Brain microvascular endothelial cell (primary cell): ENCODE measurements around the gene KCNB1.

Source experiments
- DNase-seq: peaks from one replicate; pipeline ENCODE4 v3.0.0-alpha.2; 2020
- H3K27ac ChIP-seq: fragments of 250-450 bp; sonication (Bioruptor Pico); 2 replicates; pipeline ENCODE4 v1.5.1; 2020; ENCODE audit warnings: mild to moderate bottlenecking, moderate library complexity
- H3K27me3 ChIP-seq: fragments of 250-450 bp; sonication (Bioruptor Pico); replicated peaks from 2 replicates; pipeline ENCODE4 v1.5.1; 2020; ENCODE audit warnings: mild to moderate bottlenecking
- H3K36me3 ChIP-seq: fragments of 250-450 bp; sonication (Bioruptor Pico); replicated peaks from 2 replicates; pipeline ENCODE4 v1.5.1; 2020; ENCODE audit warnings: mild to moderate bottlenecking
- H3K4me3 ChIP-seq: 2 replicates; pipeline ENCODE4 v1.5.1; 2011; ENCODE audit warnings: low read depth, mild to moderate bottlenecking, control low read depth, low read length, moderate library complexity
- in situ Hi-C: cut with HindIII; loops from 2 replicates; pipeline ENCODE4 v1.10.0; 2017; ENCODE audit warnings: low sequenced_read_pairs, low pct_ligation_motif_present
- TF ChIP-seq, protein P1 (sequence below): IDR thresholded peaks from 2 replicates; pipeline ENCODE4 v1.5.1; 2011; ENCODE audit warnings: low read depth, mild to moderate bottlenecking, moderate library complexity, low read length, control low read depth, inconsistent platforms; ENCODE audit errors: missing control alignments

Gene KCNB1

DNA sequence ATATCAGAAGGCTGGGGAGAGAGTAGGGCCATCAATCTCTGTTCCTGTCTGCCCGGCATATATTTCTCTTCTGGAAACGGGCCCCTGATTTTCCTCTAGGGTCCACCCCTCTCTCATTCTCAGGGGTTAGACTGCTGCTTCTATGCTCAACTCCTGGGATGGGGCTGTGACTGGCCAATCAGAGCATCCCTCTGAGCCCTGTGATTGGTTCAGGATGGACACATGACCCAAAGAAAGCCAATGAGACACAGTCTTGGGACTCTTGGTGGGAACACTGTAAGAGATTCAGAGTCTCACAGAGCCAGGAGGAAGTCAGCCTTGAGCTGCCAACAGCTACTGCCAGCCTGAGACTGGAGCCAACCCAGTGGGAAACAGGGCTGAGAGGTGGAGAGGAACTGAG, 31.0 kb upstream of the KCNB1 start:
- Histone ChIP-seq H3K27me3 (no peaks in the 10 kb centered on the region), H3K4me3 (no peak overlapping the region), H3K36me3 (no peaks in the 10 kb centered on the region), H3K27ac (no peak overlapping the region)
- in situ Hi-C loops, result no loop called here
- TF ChIP-seq, protein P1, sequence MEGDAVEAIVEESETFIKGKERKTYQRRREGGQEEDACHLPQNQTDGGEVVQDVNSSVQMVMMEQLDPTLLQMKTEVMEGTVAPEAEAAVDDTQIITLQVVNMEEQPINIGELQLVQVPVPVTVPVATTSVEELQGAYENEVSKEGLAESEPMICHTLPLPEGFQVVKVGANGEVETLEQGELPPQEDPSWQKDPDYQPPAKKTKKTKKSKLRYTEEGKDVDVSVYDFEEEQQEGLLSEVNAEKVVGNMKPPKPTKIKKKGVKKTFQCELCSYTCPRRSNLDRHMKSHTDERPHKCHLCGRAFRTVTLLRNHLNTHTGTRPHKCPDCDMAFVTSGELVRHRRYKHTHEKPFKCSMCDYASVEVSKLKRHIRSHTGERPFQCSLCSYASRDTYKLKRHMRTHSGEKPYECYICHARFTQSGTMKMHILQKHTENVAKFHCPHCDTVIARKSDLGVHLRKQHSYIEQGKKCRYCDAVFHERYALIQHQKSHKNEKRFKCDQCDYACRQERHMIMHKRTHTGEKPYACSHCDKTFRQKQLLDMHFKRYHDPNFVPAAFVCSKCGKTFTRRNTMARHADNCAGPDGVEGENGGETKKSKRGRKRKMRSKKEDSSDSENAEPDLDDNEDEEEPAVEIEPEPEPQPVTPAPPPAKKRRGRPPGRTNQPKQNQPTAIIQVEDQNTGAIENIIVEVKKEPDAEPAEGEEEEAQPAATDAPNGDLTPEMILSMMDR, result no peak
- no peak for DNase-seq

DNA sequence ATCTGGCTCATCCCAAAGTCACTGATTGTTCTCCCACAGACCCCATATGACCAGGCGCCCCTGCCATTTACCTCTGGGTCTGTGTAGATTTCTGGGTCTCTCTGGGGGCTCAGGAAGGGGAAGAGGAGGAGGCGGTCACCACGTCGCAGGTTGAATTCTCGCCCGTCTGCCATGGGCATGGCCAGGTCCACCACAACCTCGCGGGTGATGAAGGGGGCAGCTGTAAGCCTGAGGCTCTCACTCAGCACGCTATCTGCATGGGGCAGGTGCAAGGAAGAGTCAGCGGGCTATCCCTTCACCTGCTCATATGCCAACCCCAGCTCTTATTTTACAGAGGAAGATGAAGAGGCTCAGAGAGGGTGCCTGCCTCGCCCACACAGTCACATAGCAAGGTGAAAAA, 30.5 kb upstream of the KCNB1 start:
- in situ Hi-C loops, result no loop called here
- Histone ChIP-seq H3K27me3 (no peaks in the 10 kb centered on the region), H3K4me3 (no peak overlapping the region), H3K36me3 (no peaks in the 10 kb centered on the region), H3K27ac (no peak overlapping the region)
- no peak for DNase-seq
- TF ChIP-seq, protein P1, result no peak

DNA sequence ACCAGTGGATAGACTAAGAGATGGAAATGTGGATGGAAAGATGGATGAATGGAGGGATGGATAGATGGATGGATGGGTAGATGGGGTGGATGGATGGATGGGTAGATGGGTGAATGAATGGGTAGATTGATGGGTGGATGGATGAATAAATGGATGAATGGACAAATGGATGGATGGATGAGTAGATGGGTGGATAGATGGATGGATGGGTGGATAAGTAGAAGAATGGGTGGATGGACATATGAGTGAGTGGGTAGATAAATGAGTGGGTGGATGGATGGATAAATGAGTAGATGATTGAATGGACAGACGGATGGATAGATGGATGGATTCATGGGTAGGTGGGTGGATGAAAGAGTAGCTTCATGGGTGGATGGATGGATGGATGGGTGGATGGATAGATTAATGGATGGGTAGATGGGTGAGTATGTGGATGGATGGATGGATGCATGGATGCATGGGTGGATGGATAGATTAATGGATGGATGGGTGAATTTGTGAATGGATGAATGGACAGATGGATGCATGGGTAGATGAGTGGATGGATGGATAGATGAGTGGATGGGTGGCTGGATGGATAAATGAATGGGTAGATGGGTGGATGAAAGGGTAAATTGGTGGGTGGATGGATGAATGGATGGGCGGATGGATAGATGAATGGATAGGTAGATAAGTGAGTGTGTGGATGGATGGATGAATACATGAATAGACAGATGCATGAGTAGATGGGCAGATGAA, 29.5 kb upstream of the KCNB1 start:
- in situ Hi-C loops, result no loop called here
- Histone ChIP-seq H3K27ac (no peak overlapping the region), H3K4me3 (no peak overlapping the region), H3K27me3 (no peaks in the 10 kb centered on the region), H3K36me3 (no peaks in the 10 kb centered on the region)
- no peak for DNase-seq
- TF ChIP-seq, protein P1, result no peak

DNA sequence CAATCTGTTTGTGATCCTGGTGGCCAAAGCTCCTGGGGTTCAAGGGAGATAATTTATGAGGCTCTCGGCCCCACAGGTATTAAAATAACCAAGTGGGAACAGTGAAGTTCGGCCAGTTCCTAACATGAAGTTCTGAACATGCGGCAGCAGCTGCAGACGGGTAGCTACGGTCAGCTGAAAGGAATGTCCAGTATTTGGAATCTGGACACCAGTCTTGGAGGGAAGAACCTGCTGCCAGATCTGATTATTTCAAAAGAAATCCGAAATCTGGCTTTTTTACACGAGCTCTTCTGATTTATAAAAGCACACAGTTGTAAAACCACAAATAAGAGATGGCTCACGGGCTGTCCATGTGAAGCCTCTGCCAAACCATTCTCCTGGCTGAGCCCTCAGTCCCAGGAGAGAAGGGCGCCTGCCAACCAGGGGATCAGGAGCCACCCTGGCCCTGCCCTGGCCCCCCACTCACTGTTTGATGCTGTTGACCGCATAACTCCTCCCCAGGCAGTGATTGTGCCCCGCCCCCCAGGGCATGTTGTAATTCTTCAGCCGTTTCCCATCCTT, 28.2 kb upstream of the KCNB1 start:
- no peak overlapping the region for H3K27ac ChIP-seq
- no peak overlapping the region for H3K4me3 ChIP-seq
- in situ Hi-C loops, result no loop called here
- H3K27me3 ChIP-seq, result no peaks in the 10 kb centered on the region
- no peaks in the 10 kb centered on the region for H3K36me3 ChIP-seq
- TF ChIP-seq, protein P1, result no peak
- DNase-seq, result peak; percentile 45

DNA sequence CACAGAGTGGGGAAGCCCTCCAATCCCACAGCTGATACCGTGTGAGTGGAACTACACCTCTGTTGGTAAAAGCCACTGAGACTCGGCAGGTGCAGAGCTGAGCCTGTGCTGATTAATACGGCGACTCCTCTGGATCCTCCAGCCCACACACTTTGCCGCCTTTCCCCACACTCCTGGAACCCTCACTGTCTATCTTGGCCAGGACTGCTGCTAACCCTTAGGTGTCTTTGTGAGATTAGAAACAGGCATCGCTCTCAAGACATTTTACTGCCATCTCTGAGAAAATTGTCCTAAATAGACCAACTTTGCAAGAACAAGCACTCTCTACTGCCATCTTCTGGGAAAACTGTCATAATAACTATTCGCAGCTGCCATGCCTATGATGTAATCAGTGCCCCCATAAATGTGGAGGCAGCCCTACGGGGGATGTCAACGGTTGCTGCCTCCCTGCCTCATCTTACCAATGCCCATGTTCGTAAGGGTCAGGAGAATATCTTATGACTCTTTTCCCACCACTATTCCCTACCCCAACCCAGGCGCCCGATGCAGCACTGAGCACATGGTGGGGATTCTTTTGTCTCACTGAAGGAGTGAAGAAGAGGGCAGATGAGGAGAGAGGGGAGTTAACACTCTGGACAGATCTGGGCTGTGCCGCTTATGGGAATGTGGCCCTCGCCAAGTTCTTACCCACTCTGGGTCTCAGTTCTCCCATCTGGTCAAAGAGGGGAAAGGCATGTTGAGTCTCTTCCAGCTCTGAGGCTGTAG, 26.1 kb upstream of the KCNB1 start:
- no peak overlapping the region for H3K4me3 ChIP-seq
- H3K27me3 ChIP-seq, result no peaks in the 10 kb centered on the region
- no peak overlapping the region for H3K27ac ChIP-seq
- DNase-seq, result peak; percentile 13
- H3K36me3 ChIP-seq, result no peaks in the 10 kb centered on the region
- TF ChIP-seq, protein P1, result peak; percentile 62
- in situ Hi-C loops, result no loop called here
